PC-3 (cell line): ENCODE results near the gene TLN1. TPM values are rescaled to one million over a fixed set of nuclear protein-coding genes. Genes with fewer than 3 reads are reported as not detected.

Experiments used
- ATAC-seq: fragments of 200-7000 bp; cut with Tn5 transposase; 2 replicates; pipeline ENCODE4 v1.9.1; 2020; ENCODE audit warnings: mild to moderate bottlenecking, moderate library complexity
- BruUV-seq: library from RNA; stranded (reverse); fragments of 400-500 nt; replicated peaks from 2 replicates; lab custom pipeline; 2021; lab: Mats Ljungman, UMichigan
- CTCF ChIA-PET: fragments of 300-600 bp; sonication (Branson Sonifier 250); formaldehyde crosslinking; loops from one replicate; lab custom pipeline; 2022; ENCODE audit warnings: antibody characterized with exemption; lab: Charles Lee
- POLR2A ChIA-PET: fragments of 300-600 bp; sonication (Branson Sonifier 250); formaldehyde crosslinking; loops from one replicate; lab custom pipeline; 2022; ENCODE audit warnings: antibody characterized with exemption; ENCODE audit not compliant: unreplicated experiment; lab: Charles Lee
- DNase-seq: peaks from one replicate; pipeline ENCODE4 v3.0.0-alpha.2; 2015
- H2AFZ ChIP-seq: fragments of 300-600 bp; sonication (generic); 2 replicates; pipeline ENCODE4 v1.6.0; 2016; ENCODE audit warnings: antibody characterized with exemption, low read length
- H3F3A ChIP-seq: fragments of 300-600 bp; sonication (generic); one replicate; pipeline ENCODE4 v1.6.0; 2017; ENCODE audit warnings: antibody characterized with exemption, low read length, control low read depth, mild to moderate bottlenecking; ENCODE audit not compliant: unreplicated experiment
- H3K27ac ChIP-seq: fragments of 300-600 bp; sonication (generic); 2 replicates; pipeline ENCODE4 v1.5.1; 2016; ENCODE audit warnings: mild to moderate bottlenecking, low read length
- H3K27me3 ChIP-seq: fragments of 300-600 bp; sonication (generic); 2 replicates; pipeline ENCODE4 v1.6.1; 2016; ENCODE audit warnings: low read length, mixed read lengths
- H3K36me3 ChIP-seq: fragments of 300-600 bp; sonication (generic); 2 replicates; pipeline ENCODE4 v1.6.1; 2016; ENCODE audit warnings: low read depth, mixed run types, low read length, mixed read lengths
- H3K4me1 ChIP-seq: fragments of 300-600 bp; sonication (generic); 2 replicates; pipeline ENCODE4 v1.5.1; 2016; ENCODE audit warnings: low read length; ENCODE audit not compliant: insufficient read depth
- H3K4me2 ChIP-seq: fragments of 300-600 bp; sonication (generic); 2 replicates; pipeline ENCODE4 v1.6.0; 2016; ENCODE audit warnings: low read length
- H3K4me3 ChIP-seq: fragments of 300-600 bp; sonication (generic); 2 replicates; pipeline ENCODE4 v1.5.1; 2016; ENCODE audit warnings: mild to moderate bottlenecking, low read length, mixed read lengths
- H3K79me2 ChIP-seq: fragments of 300-600 bp; sonication (generic); 2 replicates; pipeline ENCODE4 v1.6.1; 2017; ENCODE audit warnings: low read length, mixed read lengths
- H3K9ac ChIP-seq: fragments of 300-600 bp; sonication (generic); 2 replicates; pipeline ENCODE4 v1.6.0; 2016; ENCODE audit warnings: mild to moderate bottlenecking, low read length
- H3K9me2 ChIP-seq: fragments of 300-600 bp; sonication (generic); replicated peaks from 2 replicates; pipeline ENCODE4 v1.6.1; 2016; ENCODE audit warnings: mixed run types, low read length, mixed read lengths
- H3K9me3 ChIP-seq: fragments of 300-600 bp; sonication (generic); 2 replicates; pipeline ENCODE4 v1.6.1; 2016; ENCODE audit warnings: low read length, mixed read lengths
- H4K20me1 ChIP-seq: fragments of 300-600 bp; sonication (generic); 2 replicates; pipeline ENCODE4 v1.6.1; 2016; ENCODE audit warnings: low read length, mixed read lengths
- CTCF ChIP-seq: fragments of 300-600 bp; sonication (generic); conservative IDR thresholded peaks from 2 replicates; pipeline ENCODE4 v1.5.1; 2017; ENCODE audit warnings: antibody characterized with exemption, low read depth, mild to moderate bottlenecking, low read length
- EZH2 ChIP-seq: fragments of 300-600 bp; sonication (generic); IDR thresholded peaks from one replicate; pipeline ENCODE4 v1.6.1; 2017; ENCODE audit warnings: antibody characterized with exemption, mild to moderate bottlenecking, low read length; ENCODE audit not compliant: unreplicated experiment
- EZH2phosphoT487 ChIP-seq: fragments of 300-600 bp; sonication (generic); IDR thresholded peaks from 2 replicates; pipeline ENCODE4 v1.6.1; 2018; ENCODE audit warnings: mild to moderate bottlenecking, antibody characterized with exemption, low read length, borderline replicate concordance
- intact Hi-C: fragments of 100-400 bp; cut with micrococcal nuclease; formaldehyde crosslinking; loops from 2 replicates; pipeline ENCODE4 v1.9.0; 2023
- total RNA-seq: library from RNA; depleted of rRNA; stranded (reverse); fragments of >200 nt; gene quantifications from 2 replicates; pipeline ENCODE4 v1.2.3, GENCODE V29; 2014

Gene TLN1
- total RNA-seq, 1 experiment from 2014 or later = 118 TPM

DNA sequence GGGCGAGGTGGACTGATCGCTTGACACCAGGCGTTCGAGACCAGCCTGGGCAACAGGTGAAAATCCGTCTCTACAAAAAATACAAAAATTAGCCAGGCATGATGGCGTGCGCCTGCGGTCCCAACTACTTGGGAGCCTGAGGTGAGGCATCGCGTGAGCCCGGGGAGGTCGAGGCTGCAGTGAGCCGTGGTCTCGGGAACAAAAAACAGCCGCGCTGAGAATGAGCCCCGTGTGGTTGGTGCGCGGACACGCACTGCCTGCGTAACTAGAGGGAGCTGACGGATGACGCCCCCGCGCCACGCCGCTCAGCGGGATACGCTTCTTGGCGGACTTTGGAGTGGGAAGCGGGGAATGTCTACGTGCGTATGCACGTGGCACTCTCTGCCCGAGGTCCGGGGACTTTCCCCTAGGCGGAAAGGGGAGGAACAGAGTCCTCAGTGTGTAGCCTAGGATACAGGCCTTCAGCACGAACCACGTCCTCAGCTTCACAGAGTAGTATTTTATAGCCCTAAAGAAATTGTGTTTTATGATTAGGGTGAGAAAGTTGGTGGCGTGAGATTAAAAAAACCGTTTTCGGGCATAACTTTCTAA, 74.4 kb downstream of the TLN1 start, which contains the start of gene RMRP:
TSS of gene RMRP (minus strand) at position 474 of the 591 bp plus-strand sequence.
- intact Hi-C loops = loop anchor here (2.0 to 10.0 kb wide), 3 partner anchors 40 to 137 kb away; partner anchors contain the start of gene NPR2
- no peaks in the 10 kb centered on the region for H3K9me2 ChIP-seq
- peak; percentile 88 for ATAC-seq
- H3K79me2 ChIP-seq = peaks cover 29% of the 10 kb centered on the region
- peaks cover 20% of the 10 kb centered on the region for H3K36me3 ChIP-seq
- BruUV-seq = no TSS peak
- peaks cover 29% of the 10 kb centered on the region for H3K4me1 ChIP-seq
- ChIA-PET POLR2A (interaction anchor here (0.6 to 0.8 kb wide), 3 partner anchors 54 to 115 kb away, joined by 3 to 12 read pairs (median 4); no protein-coding TSS in a partner anchor), CTCF (interaction anchor here (0.6 to 1.1 kb wide), 2 partner anchors 53 to 70 kb away, joined by 3 read pairs; no protein-coding TSS in a partner anchor)
- H3K27ac ChIP-seq = peak within 1 kb of the TSS; percentile 98
- peak within 1 kb of the TSS; percentile 89 for H2AFZ ChIP-seq
- peak within 1 kb of the TSS; percentile 98 for H3K4me2 ChIP-seq
- H3K27me3 ChIP-seq = no peaks in the 10 kb centered on the region
- H3K4me3 ChIP-seq = peak within 1 kb of the TSS; percentile 96
- peak within 1 kb of the TSS; percentile 97 for H3K9ac ChIP-seq
- no peaks in the 10 kb centered on the region for H3K9me3 ChIP-seq
- peaks cover 7% of the 10 kb centered on the region for H3F3A ChIP-seq
- peak; percentile 96 for DNase-seq
- no peak for TF ChIP-seq EZH2
- no peaks in the 10 kb centered on the region for H4K20me1 ChIP-seq

DNA sequence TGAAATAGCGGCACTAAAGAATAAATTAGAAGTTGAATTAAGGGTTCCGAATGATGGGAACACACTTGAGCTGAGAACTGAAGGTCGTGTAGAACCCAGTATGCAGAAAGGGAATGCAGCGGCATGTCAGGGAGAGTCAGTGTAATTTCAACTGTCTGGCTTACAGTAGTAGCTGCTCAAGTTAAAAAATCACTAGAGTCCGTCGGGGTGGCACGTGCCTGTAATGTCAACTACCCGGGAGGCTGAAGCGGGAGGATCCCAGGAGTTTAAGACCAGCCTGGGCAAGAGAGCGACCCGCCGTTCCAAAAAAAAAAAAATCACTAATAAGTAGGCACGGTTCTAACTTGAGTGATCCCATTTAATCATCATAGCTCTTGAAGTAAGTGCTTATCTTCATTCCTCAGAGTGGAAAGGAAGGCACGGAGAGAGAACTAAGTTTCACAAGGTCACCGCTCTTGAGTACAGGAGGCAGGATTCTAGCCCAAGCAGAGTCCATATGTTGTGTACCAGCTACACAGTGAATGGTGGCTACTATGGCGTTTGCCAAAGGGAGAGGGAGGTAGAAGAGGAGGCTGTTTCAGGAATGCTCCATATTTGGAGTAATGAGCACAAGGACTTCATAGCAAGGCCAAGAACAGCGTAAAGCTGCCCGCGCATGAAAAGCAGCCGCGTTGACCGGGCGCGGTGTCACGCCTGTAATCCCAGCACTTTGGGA, 75.0 kb downstream of the TLN1 start:
- peak overlapping the region; percentile 54 for H3K4me3 ChIP-seq
- ATAC-seq (no peak), DNase-seq (no peak)
- no peak for TF ChIP-seq EZH2
- no peak for TF ChIP-seq CTCF
- TF ChIP-seq EZH2phosphoT487 = no peak
- ChIA-PET CTCF (no interaction called here), POLR2A (interaction anchor here (0.6 kb wide), 2 partner anchors 114 to 116 kb away, joined by 3 to 12 read pairs; no protein-coding TSS in a partner anchor)
- peak overlapping the region; percentile 98 for H3K4me2 ChIP-seq
- H3K9me2 ChIP-seq = no peaks in the 10 kb centered on the region
- peak overlapping the region; percentile 97 for H3K9ac ChIP-seq
- H3F3A ChIP-seq = peaks cover 7% of the 10 kb centered on the region
- no TSS peak for BruUV-seq
- peaks cover 19% of the 10 kb centered on the region for H3K36me3 ChIP-seq
- H3K4me1 ChIP-seq = peaks cover 35% of the 10 kb centered on the region
- peaks cover 28% of the 10 kb centered on the region for H3K79me2 ChIP-seq
- H4K20me1 ChIP-seq = no peaks in the 10 kb centered on the region
- H2AFZ ChIP-seq = peak overlapping the region; percentile 83
- H3K27me3 ChIP-seq = no peaks in the 10 kb centered on the region
- intact Hi-C loops = loop anchor here (5.0 to 10.0 kb wide), 2 partner anchors 40 to 138 kb away; partner anchors contain the start of gene NPR2
- peak overlapping the region; percentile 98 for H3K27ac ChIP-seq
- no peaks in the 10 kb centered on the region for H3K9me3 ChIP-seq

DNA sequence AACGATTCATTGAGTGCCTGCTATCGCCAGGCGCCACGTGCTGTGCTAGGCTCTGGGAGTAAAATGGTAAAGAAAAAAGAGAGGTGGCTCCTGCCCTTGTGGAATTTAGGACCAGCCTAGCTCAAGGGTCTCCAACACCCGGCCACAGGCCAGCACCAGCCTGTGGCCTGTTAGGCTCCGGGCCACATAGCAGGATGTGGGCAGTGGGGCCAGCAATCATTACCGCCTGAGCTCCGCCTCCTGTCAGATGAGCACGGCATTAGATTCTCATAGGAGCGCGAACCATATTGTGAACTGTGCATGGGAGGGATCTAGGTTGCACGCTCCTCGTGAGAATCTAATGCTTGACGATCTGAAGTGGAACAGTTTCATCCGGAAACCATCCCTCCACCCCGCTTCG, 75.6 kb downstream of the TLN1 start:
- peaks cover 7% of the 10 kb centered on the region for H3F3A ChIP-seq
- ChIA-PET CTCF (no interaction called here), POLR2A (no interaction called here)
- H3K27ac ChIP-seq = no peak overlapping the region
- H3K9me2 ChIP-seq = no peaks in the 10 kb centered on the region
- H3K4me3 ChIP-seq = no peak overlapping the region
- H4K20me1 ChIP-seq = no peaks in the 10 kb centered on the region
- no peak overlapping the region for H2AFZ ChIP-seq
- no peak overlapping the region for H3K4me2 ChIP-seq
- peaks cover 14% of the 10 kb centered on the region for H3K36me3 ChIP-seq
- no peaks in the 10 kb centered on the region for H3K9me3 ChIP-seq
- DNase-seq = no peak
- H3K9ac ChIP-seq = no peak overlapping the region
- H3K4me1 ChIP-seq = peaks cover 38% of the 10 kb centered on the region
- TF ChIP-seq EZH2phosphoT487 (no peak), EZH2 (no peak), CTCF (no peak)
- ATAC-seq = no peak
- intact Hi-C loops = loop anchor here (5.0 to 10.0 kb wide), 2 partner anchors 41 to 138 kb away; partner anchors contain the start of gene NPR2
- H3K79me2 ChIP-seq = peaks cover 26% of the 10 kb centered on the region
- no TSS peak for BruUV-seq
- no peaks in the 10 kb centered on the region for H3K27me3 ChIP-seq
